HG03045 (cell line): ENCODE results near the gene SLC12A9.

ENCODE experiments used
- ATAC-seq: cut with Tn5 transposase; IDR thresholded peaks from one replicate; pipeline ENCODE4 v1.9.1; 2021; ENCODE audit warnings: mild to moderate bottlenecking, moderate library complexity; ENCODE audit not compliant: unreplicated experiment

Gene SLC12A9

GRCh38 chr7:100860702-100861615, 8.4 kb downstream of the SLC12A9 start:
- ATAC-seq, result no peak

- ATAC-seq, result no peak
Observed at GRCh38 chr7:100861616-100861985, 9.1 kb downstream of the SLC12A9 start.

- no peak for ATAC-seq
Observed at GRCh38 chr7:100863406-100863950, 11.0 kb downstream of the SLC12A9 start.

GRCh38 chr7:100864263-100864845, 11.8 kb downstream of the SLC12A9 start:
- no peak for ATAC-seq

GRCh38 chr7:100865372-100865911, 12.9 kb downstream of the SLC12A9 start:
- ATAC-seq, result no peak

GRCh38 chr7:100865938-100866728, 13.6 kb downstream of the SLC12A9 start:
- ATAC-seq, result no peak

GRCh38 chr7:100866729-100867039, 14.2 kb downstream of the SLC12A9 start:
- no peak for ATAC-seq

- ATAC-seq, result peak; percentile 45
Observed at GRCh38 chr7:100867040-100867775, 14.7 kb downstream of the SLC12A9 start, which contains the start of gene TRIP6. Gene TRIP6 (plus strand): TSS chr7:100867387. CDS start chr7:100867498, 111 bp downstream.

GRCh38 chr7:100867776-100868485, 15.4 kb downstream of the SLC12A9 start:
- peak; percentile 18 for ATAC-seq

GRCh38 chr7:100873599-100874299, 21.2 kb downstream of the SLC12A9 start:
- no peak for ATAC-seq

- ATAC-seq, result no peak
Observed at GRCh38 chr7:100874300-100874576, 21.7 kb downstream of the SLC12A9 start.

GRCh38 chr7:100874577-100875355, 22.3 kb downstream of the SLC12A9 start, which contains the start of gene SRRT:
Gene SRRT (plus strand): TSS chr7:100875103. CDS start chr7:100875591, 488 bp downstream.
- ATAC-seq, result peak; percentile 91

GRCh38 chr7:100875356-100875751, 22.8 kb downstream of the SLC12A9 start:
- peak; percentile 31 for ATAC-seq

GRCh38 chr7:100878013-100878412, 25.5 kb downstream of the SLC12A9 start:
- no peak for ATAC-seq

- ATAC-seq, result no peak
Observed at GRCh38 chr7:100878685-100879084, 26.2 kb downstream of the SLC12A9 start.

GRCh38 chr7:100879685-100880261, 27.3 kb downstream of the SLC12A9 start:
- no peak for ATAC-seq

GRCh38 chr7:100880645-100881044, 28.1 kb downstream of the SLC12A9 start:
- ATAC-seq, result no peak

GRCh38 chr7:100881136-100881535, 28.6 kb downstream of the SLC12A9 start:
- ATAC-seq, result no peak
